Stomach (tissue), 4 donors: Measurements from ENCODE around the gene MED12L.

ENCODE experiments used
- CTCF ChIP-seq, 7 experiments: fragments of 450-650 bp in 4 of 7; fragments of 200-600 bp in 3 of 7; sonication (generic) in 3 of 7; IDR thresholded peaks; one replicate each; pipeline ENCODE4 v1.5.1; 2016 to 2019; ENCODE audit warnings: antibody characterized with exemption in 7 of 7, control low read depth in 2 of 7, mild to moderate bottlenecking in 1 of 7
- POLR2A ChIP-seq, 4 donors: fragments of 450-650 bp; IDR thresholded peaks; one replicate each; pipeline ENCODE4 v1.6.1; 2016; ENCODE audit warnings: antibody characterized with exemption in 4 of 4, control low read depth in 2 of 4, mild to moderate bottlenecking in 1 of 4, moderate library complexity in 1 of 4

- TF ChIP-seq CTCF (IDR thresholded peaks at IDR 0.05): no peak
- TF ChIP-seq POLR2A (IDR thresholded peaks at IDR 0.05): no peak
Measured at GRCh38 chr3:151407928-151408327, 322.5 kb downstream of the MED12L start.
